Aorta (tissue), 5 donors: ENCODE data around the gene ST6GALNAC5. TPM values are rescaled to one million over a fixed set of nuclear protein-coding genes. Genes with fewer than 3 reads are reported as not detected.

Experiments
- ATAC-seq: fragments of 200-7000 bp; cut with Tn5 transposase; one replicate; pipeline ENCODE4 v1.9.1; 2022; ENCODE audit warnings: moderate library complexity; ENCODE audit not compliant: low FRiP score
- DNase-seq, 2 donors: peaks; one replicate each; pipeline ENCODE4 v3.0.0-alpha.2; 2020
- H3K27ac ChIP-seq, 2 donors: one replicate each; pipeline ENCODE4 v1.5.1; 2013; ENCODE audit warnings: low read length in 2 of 2, mild to moderate bottlenecking in 2 of 2, moderate library complexity in 2 of 2, control low read depth in 1 of 2, inconsistent platforms in 1 of 2, low read depth in 1 of 2
- H3K27me3 ChIP-seq, 2 donors: one replicate each; pipeline ENCODE4 v1.6.1; 2013; ENCODE audit warnings: control low read depth in 1 of 2, low read length in 1 of 2, mild to moderate bottlenecking in 1 of 2, moderate library complexity in 1 of 2; ENCODE audit not compliant: insufficient read depth in 2 of 2, control insufficient read depth in 1 of 2
- H3K36me3 ChIP-seq, 2 donors: one replicate each; pipeline ENCODE4 v1.6.1; 2013; ENCODE audit warnings: control low read depth in 1 of 2, low read length in 1 of 2, mild to moderate bottlenecking in 1 of 2; ENCODE audit not compliant: insufficient read depth in 2 of 2, control insufficient read depth in 1 of 2
- H3K4me1 ChIP-seq, 2 donors: one replicate each; pipeline ENCODE4 v1.6.1; 2013; ENCODE audit warnings: low read length in 2 of 2, control low read depth in 1 of 2, mild to moderate bottlenecking in 1 of 2, moderate library complexity in 1 of 2; ENCODE audit not compliant: insufficient read depth in 2 of 2, control insufficient read depth in 1 of 2
- H3K4me3 ChIP-seq, 2 donors: one replicate each; pipeline ENCODE4 v1.5.1; 2013; ENCODE audit warnings: low read length in 2 of 2, control low read depth in 1 of 2, mild to moderate bottlenecking in 1 of 2
- H3K9me3 ChIP-seq: one replicate; pipeline ENCODE4 v1.6.1; 2013; ENCODE audit warnings: mild to moderate bottlenecking, low read length; ENCODE audit not compliant: control insufficient read depth
- WGBS, 2 donors: extraction: QIAGEN DNeasy Blood & Tissue Kit; methylation state at CpG; one replicate each; pipeline ENCODE4 v1.1.7; 2013; 5-methylcytosine and 5-hydroxymethylcytosine counted together
- intact Hi-C, 2 donors: fragments of 100-400 bp; cut with DNase I; formaldehyde crosslinking; loops; one replicate each; pipeline versions ENCODE4 v1.14.2 to v1.15.0; 2022
- microRNA-seq, 2 donors: library from miRNA; unstranded; fragments of <30 nt; microRNA quantifications; one replicate each; pipeline ENCODE4 v1.2.0, GENCODE V29; 2020
- polyA plus RNA-seq, 2 donors: library from polyadenylated mRNA; stranded (reverse); fragments of 200-250 nt; gene quantifications; one replicate each; pipeline ENCODE4 v1.2.3, GENCODE V29; 2013
- total RNA-seq, 2 donors: library from RNA; stranded (reverse); fragmentation: NEBNext Ultra II Directional; extraction: Animal tissue kit (Norgen Biotek cat#: 25700); gene quantifications; one replicate each; pipeline ENCODE4 v1.2.1, GENCODE V29; 2021
- donor health status: healthy with polysubstance abuse.
- donor health status: Bipolar disorder and iron deficiency.
- donor health status: DM: no; HTN: no; CAD: no.
- donor health status: DM: no; HTN: no; CAD: no.
- donor health status: DM: yes; HTN: yes; CAD: no.

ST6GALNAC5 gene
- total and polyA plus RNA-seq, 4 donors, result 2.6 to 11.7 (median 6.7) TPM

GRCh38 chr1:77095236-77095635 lies 228.0 kb downstream of the ST6GALNAC5 start:
- WGBS, 2 donors, result 80 to 85% methylated on average over 1 of the region's 1 CpG
- Histone ChIP-seq H3K4me3 (no peak overlapping the region), H3K36me3 (no peaks in the 10 kb centered on the region), H3K9me3 (no peaks in the 10 kb centered on the region), H3K4me1 (no peaks in the 10 kb centered on the region), H3K27ac (no peak overlapping the region), H3K27me3 (no peaks in the 10 kb centered on the region)
- no peak for ATAC-seq
- intact Hi-C loops, result no loop called here
- DNase-seq, result no peak

GRCh38 chr1:77096496-77097255 lies 229.4 kb downstream of the ST6GALNAC5 start:
- H3K4me3 ChIP-seq, result no peak overlapping the region
- ATAC-seq, result no peak
- H3K36me3 ChIP-seq, result no peaks in the 10 kb centered on the region
- no peaks in the 10 kb centered on the region for H3K27me3 ChIP-seq
- 96 to 97% methylated on average over 9 of the region's 9 CpGs for WGBS, 2 donors
- intact Hi-C loops, result no loop called here
- H3K4me1 ChIP-seq, result no peaks in the 10 kb centered on the region
- H3K27ac ChIP-seq, result no peak overlapping the region
- DNase-seq, result no peak
- no peaks in the 10 kb centered on the region for H3K9me3 ChIP-seq

GRCh38 chr1:77100875-77101274 lies 233.6 kb downstream of the ST6GALNAC5 start:
- H3K9me3 ChIP-seq, result no peaks in the 10 kb centered on the region
- DNase-seq (no peak), ATAC-seq (no peak)
- WGBS, 2 donors, result 97% methylated on average over 1 of the region's 1 CpG
- H3K27me3 ChIP-seq, result no peaks in the 10 kb centered on the region
- H3K4me3 ChIP-seq, result no peak overlapping the region
- no peaks in the 10 kb centered on the region for H3K4me1 ChIP-seq
- intact Hi-C loops, result no loop called here
- no peak overlapping the region for H3K27ac ChIP-seq
- H3K36me3 ChIP-seq, result peaks cover 0 to 1% of the 10 kb centered on the region in 2 donors

- ATAC-seq (no peak), DNase-seq (no peak)
- Histone ChIP-seq H3K4me1 (no peaks in the 10 kb centered on the region), H3K36me3 (peaks cover 0 to 1% of the 10 kb centered on the region in 2 donors), H3K4me3 (no peak overlapping the region), H3K9me3 (no peaks in the 10 kb centered on the region), H3K27ac (no peak overlapping the region), H3K27me3 (no peaks in the 10 kb centered on the region)
- 82 to 83% methylated on average over 4 of the region's 4 CpGs for WGBS, 2 donors
- intact Hi-C loops, result no loop called here
Measured at GRCh38 chr1:77103486-77103885, 236.2 kb downstream of the ST6GALNAC5 start.

- Histone ChIP-seq H3K27ac (no peak overlapping the region), H3K4me3 (no peak overlapping the region), H3K4me1 (no peaks in the 10 kb centered on the region), H3K36me3 (peaks cover 0 to 1% of the 10 kb centered on the region in 2 donors), H3K27me3 (no peaks in the 10 kb centered on the region), H3K9me3 (no peaks in the 10 kb centered on the region)
- intact Hi-C loops, result no loop called here
- WGBS, 2 donors, result 95 to 96% methylated on average over 10 of the region's 10 CpGs
- peak in 1 of 2 donors; percentile 61 for DNase-seq
- no peak for ATAC-seq
Measured at GRCh38 chr1:77104672-77105071, 237.4 kb downstream of the ST6GALNAC5 start.

Small RNA genes lying within 50 kb of the gene (microRNA-seq; reads per million reads assigned to microRNA genes)
- gene MIR7156, result 0 reads per million in 2 donors
